ENCODE data around the gene JMJD8.

JMJD8 gene

DNA sequence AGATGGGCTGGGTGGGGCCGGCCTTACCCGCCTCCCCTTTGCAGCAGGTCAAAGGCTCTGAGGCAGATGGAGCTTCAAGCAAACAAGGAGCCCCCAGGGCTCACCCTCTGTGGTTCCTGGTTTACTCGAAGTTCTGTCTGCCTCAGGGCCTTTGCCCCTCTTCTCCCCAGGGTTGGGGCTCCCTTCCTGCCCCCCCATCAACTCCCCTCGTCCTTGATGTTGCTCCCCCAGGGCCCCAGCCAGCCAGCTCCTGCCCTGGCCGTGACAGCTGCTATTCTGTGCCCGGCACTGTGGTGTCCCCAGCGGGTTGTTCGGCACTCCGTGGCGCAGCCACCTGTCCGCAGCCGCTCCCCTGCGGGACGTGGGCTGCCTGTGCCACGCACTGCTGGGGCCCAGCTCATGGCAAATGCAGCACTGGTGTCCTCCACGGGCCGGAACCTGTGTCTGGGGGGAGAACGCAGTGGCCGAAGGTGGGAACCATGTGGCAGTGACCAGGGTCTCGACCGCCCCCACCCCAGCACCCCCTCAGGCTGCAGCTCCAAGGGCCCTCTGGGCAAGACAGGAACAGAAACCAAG, 26.5 kb upstream of the JMJD8 start:
- TF ChIP-seq, protein P1, sequence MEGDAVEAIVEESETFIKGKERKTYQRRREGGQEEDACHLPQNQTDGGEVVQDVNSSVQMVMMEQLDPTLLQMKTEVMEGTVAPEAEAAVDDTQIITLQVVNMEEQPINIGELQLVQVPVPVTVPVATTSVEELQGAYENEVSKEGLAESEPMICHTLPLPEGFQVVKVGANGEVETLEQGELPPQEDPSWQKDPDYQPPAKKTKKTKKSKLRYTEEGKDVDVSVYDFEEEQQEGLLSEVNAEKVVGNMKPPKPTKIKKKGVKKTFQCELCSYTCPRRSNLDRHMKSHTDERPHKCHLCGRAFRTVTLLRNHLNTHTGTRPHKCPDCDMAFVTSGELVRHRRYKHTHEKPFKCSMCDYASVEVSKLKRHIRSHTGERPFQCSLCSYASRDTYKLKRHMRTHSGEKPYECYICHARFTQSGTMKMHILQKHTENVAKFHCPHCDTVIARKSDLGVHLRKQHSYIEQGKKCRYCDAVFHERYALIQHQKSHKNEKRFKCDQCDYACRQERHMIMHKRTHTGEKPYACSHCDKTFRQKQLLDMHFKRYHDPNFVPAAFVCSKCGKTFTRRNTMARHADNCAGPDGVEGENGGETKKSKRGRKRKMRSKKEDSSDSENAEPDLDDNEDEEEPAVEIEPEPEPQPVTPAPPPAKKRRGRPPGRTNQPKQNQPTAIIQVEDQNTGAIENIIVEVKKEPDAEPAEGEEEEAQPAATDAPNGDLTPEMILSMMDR (IDR thresholded peaks at IDR 0.05; ENCODE audit: extremely low read depth, missing control alignments) = no peak
- DNase-seq (ENCODE audit: low spot score) = no peak

DNA sequence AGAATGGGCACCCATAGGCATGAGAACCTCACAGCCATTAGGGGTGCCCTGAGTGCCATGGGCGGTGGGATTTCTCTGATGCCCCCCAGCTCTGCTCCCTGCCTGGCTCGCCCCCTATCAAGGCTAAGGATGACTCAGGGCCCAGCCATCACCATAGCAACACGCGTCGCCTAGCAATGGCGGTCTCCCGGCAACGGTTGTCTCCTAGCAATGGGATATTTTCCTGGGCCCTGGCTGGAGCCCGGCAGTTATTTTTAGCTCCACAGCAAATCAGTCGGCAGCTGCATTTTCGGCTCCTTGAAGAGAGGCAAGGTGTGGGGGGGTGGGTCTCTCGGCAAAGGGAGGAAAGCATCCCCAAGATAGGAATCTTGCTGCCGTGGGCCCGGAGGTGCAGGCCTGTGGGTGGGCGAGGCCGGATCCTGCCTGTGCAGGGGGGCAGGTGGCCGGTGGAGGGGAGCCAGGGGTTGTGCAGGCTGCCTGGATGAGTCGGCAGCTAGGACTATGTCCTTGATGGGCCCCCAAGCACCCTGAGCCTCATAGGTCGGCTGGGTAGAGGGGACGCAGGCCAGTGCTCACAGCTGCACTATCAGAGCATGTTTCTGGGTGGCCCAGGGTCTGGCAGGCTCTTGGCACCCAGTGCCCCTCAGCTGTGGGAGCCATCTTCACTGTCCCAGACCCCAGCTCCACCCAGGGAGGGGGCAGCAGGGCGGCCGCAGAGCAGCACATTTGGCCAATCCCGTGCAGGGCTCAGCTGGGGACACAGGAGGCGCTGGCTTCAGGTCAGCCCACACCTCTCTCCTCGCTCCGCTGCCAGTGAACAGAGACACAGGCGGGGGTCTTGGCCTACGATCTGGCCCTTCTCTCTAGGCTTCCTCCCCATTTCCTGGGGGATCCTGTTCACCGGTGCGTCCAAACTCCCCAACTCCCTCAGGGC, 25.7 kb upstream of the JMJD8 start:
- no peak for DNase-seq (ENCODE audit: low spot score)
- TF ChIP-seq, protein P1 (IDR thresholded peaks at IDR 0.05; ENCODE audit: extremely low read depth, missing control alignments) = no peak

DNA sequence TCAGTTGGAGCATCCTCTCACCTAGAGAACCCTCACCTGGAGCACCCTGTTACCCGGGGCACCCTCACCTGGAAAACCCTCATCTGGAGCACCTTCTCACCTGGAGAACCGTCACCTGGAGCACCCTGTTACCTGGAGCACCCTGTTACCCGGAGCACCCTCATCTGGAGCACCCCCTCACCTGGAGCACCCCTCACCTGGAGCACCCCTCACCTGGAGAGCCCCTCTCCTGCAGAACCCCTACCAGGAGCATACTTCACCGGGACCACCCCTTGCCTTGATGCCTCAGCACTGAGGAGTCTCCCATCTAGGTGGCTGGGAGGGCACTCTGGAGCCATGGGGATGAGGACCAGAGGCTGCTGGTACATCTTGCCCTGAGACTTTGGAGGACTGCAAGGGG, 24.8 kb upstream of the JMJD8 start:
- DNase-seq (ENCODE audit: low spot score) = no peak
- TF ChIP-seq, protein P1 (IDR thresholded peaks at IDR 0.05; ENCODE audit: extremely low read depth, missing control alignments) = no peak

DNA sequence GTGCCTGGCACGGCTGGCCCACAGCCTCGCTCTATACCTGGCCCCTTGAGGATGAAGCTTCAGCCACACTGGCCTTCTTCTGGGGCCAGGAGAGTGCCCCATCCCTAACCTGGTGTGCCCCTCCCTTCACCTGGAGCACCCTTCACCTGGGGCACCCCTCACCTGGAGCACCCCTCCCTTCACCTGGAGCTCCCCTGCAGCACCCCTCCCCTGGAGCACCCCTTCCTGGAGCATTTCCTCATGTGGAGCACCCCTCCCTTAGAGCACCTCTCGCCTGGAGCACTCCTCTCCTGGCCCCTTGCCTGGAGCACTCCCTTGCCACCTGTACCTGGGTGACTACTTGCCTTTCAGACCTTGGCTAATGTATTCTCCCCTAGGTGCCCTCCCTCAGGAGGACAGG, 23.9 kb upstream of the JMJD8 start:
- TF ChIP-seq, protein P1 (IDR thresholded peaks at IDR 0.05; ENCODE audit: extremely low read depth, missing control alignments) = no peak
- DNase-seq (ENCODE audit: low spot score) = no peak

DNA sequence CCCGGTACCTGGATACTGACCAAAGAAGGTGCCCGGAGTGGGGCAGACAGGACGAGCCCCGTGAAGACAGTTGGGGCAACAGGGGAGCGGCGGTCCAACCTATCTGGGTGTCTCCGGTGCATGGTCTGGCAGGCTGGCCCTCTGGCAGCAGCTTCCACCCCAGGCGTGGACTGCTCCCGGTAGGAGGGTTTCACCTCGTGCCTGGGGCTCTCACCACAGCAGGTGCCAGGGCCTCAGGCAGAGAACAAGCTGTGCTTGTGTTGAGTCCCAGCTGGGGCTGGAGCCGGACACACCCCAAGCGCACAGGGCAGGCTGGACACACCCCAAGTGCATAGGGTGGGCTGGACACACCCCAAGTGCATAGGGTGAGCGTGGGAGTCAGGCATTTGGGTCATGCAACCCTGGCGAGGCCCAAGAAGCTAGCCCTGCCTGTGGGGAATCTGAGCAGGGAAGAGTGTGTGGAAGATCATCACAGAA, 23.0 kb upstream of the JMJD8 start:
- no peak for DNase-seq (ENCODE audit: low spot score)
- TF ChIP-seq, protein P1 (IDR thresholded peaks at IDR 0.05; ENCODE audit: extremely low read depth, missing control alignments) = no peak

DNA sequence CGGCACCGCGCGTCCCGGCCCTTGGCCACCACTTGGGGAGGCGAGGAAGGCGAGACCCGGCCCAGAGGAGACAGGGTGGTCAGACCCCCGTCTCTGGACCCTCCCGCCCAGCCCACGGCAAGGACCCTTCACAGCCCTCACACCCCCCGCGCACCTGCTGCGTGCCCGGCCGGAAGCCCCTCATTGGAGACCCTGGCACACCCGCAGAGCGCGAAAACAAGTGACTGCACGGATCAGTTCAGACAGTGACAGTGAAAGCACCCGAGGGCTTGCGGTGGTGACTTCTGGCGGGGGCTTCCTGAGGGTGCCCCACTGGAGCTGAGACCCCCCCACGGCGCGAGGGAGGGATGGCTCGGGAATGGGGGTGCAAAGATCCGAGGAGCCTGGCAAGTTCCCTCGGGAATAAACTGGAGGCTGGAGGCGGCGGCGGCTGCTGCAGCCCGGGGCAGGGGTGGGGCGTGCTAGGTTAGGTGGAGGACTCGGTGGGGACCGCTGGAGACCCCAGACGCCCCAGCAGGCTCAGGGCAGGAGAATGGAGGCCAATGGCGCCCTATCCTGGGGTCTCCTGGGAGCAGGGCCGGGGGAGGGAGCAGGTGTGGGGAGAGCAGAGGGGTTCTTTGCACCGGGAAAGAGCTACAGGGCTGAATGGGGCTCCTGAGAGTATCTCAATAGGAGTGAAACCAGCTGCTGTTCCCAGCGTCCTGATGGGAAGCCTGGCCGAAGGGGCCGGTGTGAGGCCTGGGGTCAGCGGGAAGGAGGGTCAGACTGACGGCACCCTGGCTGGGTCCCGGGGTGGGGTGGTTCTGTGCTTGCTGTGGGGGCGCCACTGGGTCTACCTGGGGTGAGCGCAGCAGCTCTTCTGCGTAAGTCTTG, 22.3 kb upstream of the JMJD8 start:
- DNase-seq (ENCODE audit: low spot score) = no peak
- TF ChIP-seq, protein P1 (IDR thresholded peaks at IDR 0.05; ENCODE audit: extremely low read depth, missing control alignments) = no peak
